GM12892 (cell line): ENCODE results near the gene NSF.
"Not testable (repeated sequence)": the region's sequence is repeated elsewhere in the genome, so short reads cannot be mapped to it uniquely, and the experiment has no call there.

ENCODE experiments used
- DNase-seq: peaks from one replicate; pipeline ENCODE4 v3.0.0; 2011; ENCODE audit not compliant: insufficient read length
- FAIRE-seq: peaks from 2 replicates; lab custom pipeline; 2011; peaks lifted over from hg19 to GRCh38; lab: Jason Lieb, UNC
- POLR2A ChIP-seq: IDR thresholded peaks from 2 replicates; pipeline ENCODE4 v1.6.1; 2011; ENCODE audit warnings: low read depth, low read length, control low read depth
- POLR2AphosphoS5 ChIP-seq: IDR thresholded peaks from 2 replicates; pipeline ENCODE4 v1.6.1; 2011; ENCODE audit warnings: low read depth, low read length, control low read depth
- TAF1 ChIP-seq: IDR thresholded peaks from 2 replicates; pipeline ENCODE4 v1.6.1; 2011; ENCODE audit warnings: low read depth, mild to moderate bottlenecking, control low read depth, low read length, borderline replicate concordance

Gene NSF

GRCh38 chr17:46768540-46768870, 178.0 kb downstream of the NSF start:
- TF ChIP-seq TAF1 (no peak), POLR2AphosphoS5 (no peak), POLR2A (no peak)
- DNase-seq (no peak), FAIRE-seq (no peak)

- not testable (repeated sequence) for DNase-seq, FAIRE-seq
These were observed 178.4 kb downstream of the NSF start for GRCh38 chr17:46768896-46769295.

- no peak for FAIRE-seq
- TF ChIP-seq POLR2A (no peak), POLR2AphosphoS5 (no peak), TAF1 (no peak)
- DNase-seq = no peak
These were observed 179.3 kb downstream of the NSF start for GRCh38 chr17:46769531-46770438.

GRCh38 chr17:46770439-46770817, 180.0 kb downstream of the NSF start:
- DNase-seq (no peak), FAIRE-seq (no peak)
- no peak for TF ChIP-seq POLR2A
- no peak for TF ChIP-seq POLR2AphosphoS5
- TF ChIP-seq TAF1 = no peak

GRCh38 chr17:46770818-46771560, 180.5 kb downstream of the NSF start:
- no peak for FAIRE-seq
- no peak for TF ChIP-seq TAF1
- TF ChIP-seq POLR2AphosphoS5 = no peak
- no peak for TF ChIP-seq POLR2A
- DNase-seq = peak; percentile 26

- DNase-seq (no peak), FAIRE-seq (no peak)
- TF ChIP-seq POLR2AphosphoS5 (no peak), TAF1 (no peak), POLR2A (no peak)
These were observed 181.3 kb downstream of the NSF start for GRCh38 chr17:46771561-46772474.

- FAIRE-seq (no peak), DNase-seq (no peak)
- TF ChIP-seq POLR2A (no peak), TAF1 (no peak), POLR2AphosphoS5 (no peak)
These were observed 182.2 kb downstream of the NSF start for GRCh38 chr17:46772475-46773220.

- DNase-seq = no peak
- no peak for TF ChIP-seq POLR2AphosphoS5
- TF ChIP-seq POLR2A = no peak
- no peak for TF ChIP-seq TAF1
- FAIRE-seq = no peak
These were observed 182.7 kb downstream of the NSF start for GRCh38 chr17:46773221-46773605.

- TF ChIP-seq TAF1 (no peak), POLR2A (no peak), POLR2AphosphoS5 (no peak)
- FAIRE-seq (no peak), DNase-seq (no peak)
These were observed 183.2 kb downstream of the NSF start for GRCh38 chr17:46773676-46774075.

- no peak for TF ChIP-seq TAF1
- TF ChIP-seq POLR2A = no peak
- TF ChIP-seq POLR2AphosphoS5 = no peak
- FAIRE-seq = no peak
- no peak for DNase-seq
These were observed 183.8 kb downstream of the NSF start for GRCh38 chr17:46774108-46774737.
